CD14-positive monocyte (primary cell): ENCODE results near the gene SUGCT. TPM values are rescaled to one million over a fixed set of nuclear protein-coding genes. Genes with fewer than 3 reads are reported as not detected.

Experiments used
- DNase-seq, 3 donors: peaks; one replicate each; pipeline ENCODE4 v3.0.0-alpha.2; 2011 to 2022
- H2AFZ ChIP-seq: 2 replicates; pipeline ENCODE4 v1.6.0; 2012; ENCODE audit warnings: mild to moderate bottlenecking, low read depth, low read length, inconsistent platforms; ENCODE audit not compliant: insufficient read depth, poor library complexity, severe bottlenecking
- H3K27ac ChIP-seq, 2 donors: 1 replicate in 1 of 2; 2 replicates in 1 of 2; pipeline ENCODE4 v1.5.1; 2012 to 2013; ENCODE audit warnings: low read length in 2 of 2, control low read depth in 1 of 2, inconsistent platforms in 1 of 2, low read depth in 1 of 2, mild to moderate bottlenecking in 1 of 2
- H3K27me3 ChIP-seq, 2 donors: one replicate each; pipeline versions ENCODE4 v1.6.0 to v1.6.1; 2011 to 2013; ENCODE audit warnings: low read length in 2 of 2; ENCODE audit not compliant: control insufficient read depth in 2 of 2, insufficient read depth in 2 of 2
- H3K36me3 ChIP-seq, 2 donors: replicated peaks in 1 of 2; 1 replicate in 1 of 2; 2 replicates in 1 of 2; pipeline versions ENCODE4 v1.5.1 to v1.6.1; 2012 to 2013; ENCODE audit warnings: low read length in 2 of 2, control low read depth in 1 of 2, inconsistent platforms in 1 of 2, mild to moderate bottlenecking in 1 of 2; ENCODE audit not compliant: insufficient read depth in 2 of 2, control insufficient read depth in 1 of 2
- H3K4me1 ChIP-seq, 2 donors: 1 replicate in 1 of 2; 2 replicates in 1 of 2; pipeline versions ENCODE4 v1.5.1 to v1.6.1; 2012 to 2013; ENCODE audit warnings: low read length in 2 of 2, control low read depth in 1 of 2, inconsistent platforms in 1 of 2, mild to moderate bottlenecking in 1 of 2, moderate library complexity in 1 of 2; ENCODE audit not compliant: insufficient read depth in 2 of 2, control insufficient read depth in 1 of 2
- H3K4me2 ChIP-seq: replicated peaks from 2 replicates; pipeline ENCODE3; 2012; ENCODE audit warnings: low read length, moderate library complexity, mild to moderate bottlenecking; ENCODE audit not compliant: poor library complexity, severe bottlenecking; ENCODE audit errors: extremely low read depth
- H3K4me3 ChIP-seq, 3 experiments: fragments of 200-600 bp in 1 of 3; sonication (generic) in 1 of 3; replicated peaks in 1 of 3; 1 replicate in 2 of 3; 2 replicates in 1 of 3; pipeline ENCODE4 v1.5.1; 2011 to 2013; ENCODE audit warnings: low read length in 3 of 3, mild to moderate bottlenecking in 3 of 3, control low read depth in 2 of 3, low read depth in 2 of 3, inconsistent platforms in 1 of 3, moderate library complexity in 1 of 3
- H3K79me2 ChIP-seq: 2 replicates; pipeline ENCODE4 v1.6.0; 2012; ENCODE audit warnings: mild to moderate bottlenecking, control low read depth, inconsistent platforms, low read length, moderate library complexity; ENCODE audit not compliant: insufficient read depth
- H3K9ac ChIP-seq: 2 replicates; pipeline ENCODE4 v1.6.0; 2017; ENCODE audit warnings: low read length, mild to moderate bottlenecking; ENCODE audit not compliant: insufficient read depth, poor library complexity, severe bottlenecking
- H3K9me3 ChIP-seq, 2 donors: replicated peaks in 1 of 2; 1 replicate in 1 of 2; 2 replicates in 1 of 2; pipeline versions ENCODE4 v1.5.1 to v1.6.1; 2012 to 2013; ENCODE audit warnings: low read length in 2 of 2, control low read depth in 1 of 2; ENCODE audit not compliant: control insufficient read depth in 1 of 2, insufficient read depth in 1 of 2
- H4K20me1 ChIP-seq: 2 replicates; pipeline ENCODE4 v1.6.0; 2012; ENCODE audit warnings: mild to moderate bottlenecking, low read length, control low read depth, moderate library complexity; ENCODE audit not compliant: insufficient read depth
- H3K27ac Mint-ChIP-seq, 7 donors: one replicate each; pipeline ENCODE4 v1.8.0; 2020; ENCODE audit warnings: mild to moderate bottlenecking in 7 of 7, mixed read lengths in 7 of 7, moderate library complexity in 6 of 7, inconsistent platforms in 2 of 7
- H3K27me3 Mint-ChIP-seq, 3 donors: one replicate each; pipeline ENCODE4 v1.8.0; 2021 to 2022; ENCODE audit warnings: low read depth in 3 of 3, mild to moderate bottlenecking in 3 of 3, mixed read lengths in 3 of 3, moderate library complexity in 3 of 3, inconsistent platforms in 1 of 3
- H3K36me3 Mint-ChIP-seq, 2 donors: one replicate each; pipeline ENCODE4 v1.8.0; 2020; ENCODE audit warnings: mixed read lengths in 2 of 2, inconsistent platforms in 1 of 2, mild to moderate bottlenecking in 1 of 2
- H3K4me1 Mint-ChIP-seq: one replicate; pipeline ENCODE4 v1.8.0; 2020; ENCODE audit warnings: mild to moderate bottlenecking, mixed read lengths
- H3K4me3 Mint-ChIP-seq, 2 donors: one replicate each; pipeline ENCODE4 v1.8.0; 2020; ENCODE audit warnings: mild to moderate bottlenecking in 2 of 2, mixed read lengths in 2 of 2, moderate library complexity in 1 of 2
- H3K9me3 Mint-ChIP-seq, 7 donors: one replicate each; pipeline ENCODE4 v1.8.0; 2020 to 2022; ENCODE audit warnings: mixed read lengths in 7 of 7, mild to moderate bottlenecking in 6 of 7, moderate library complexity in 6 of 7, inconsistent platforms in 2 of 7
- WGBS: methylation state at CpG from one replicate; pipeline ENCODE4 v1.1.5; 2013; ENCODE audit warnings: missing lambda C conversion rate; ENCODE audit not compliant: insufficient coverage; 5-methylcytosine and 5-hydroxymethylcytosine counted together
- intact Hi-C, 2 donors: fragments of 100-400 bp; cut with micrococcal nuclease; formaldehyde crosslinking; loops; one replicate each; pipeline versions ENCODE4 v1.15.0 to v1.15.1; 2023
- polyA plus RNA-seq, 3 donors: library from polyadenylated mRNA; depleted of rRNA in 1 of 3; unstranded in 2 of 3; stranded (reverse) in 1 of 3; fragments of 300-500 nt in 2 of 3; fragments of >200 nt in 1 of 3; fragmentation: Illumina TruSeq in 2 of 3; gene quantifications; 1 replicate in 2 of 3; 2 replicates in 1 of 3; pipeline ENCODE4 v1.2.3, GENCODE V29; 2012 to 2021
- TF ChIP-seq, protein P1 (sequence below): fragments of 200-600 bp; IDR thresholded peaks from one replicate; pipeline ENCODE4 v1.8.0; 2022; ENCODE audit warnings: antibody characterized with exemption, mild to moderate bottlenecking

The SUGCT gene
- polyA plus RNA-seq, 3 donors, result not detected

DNA sequence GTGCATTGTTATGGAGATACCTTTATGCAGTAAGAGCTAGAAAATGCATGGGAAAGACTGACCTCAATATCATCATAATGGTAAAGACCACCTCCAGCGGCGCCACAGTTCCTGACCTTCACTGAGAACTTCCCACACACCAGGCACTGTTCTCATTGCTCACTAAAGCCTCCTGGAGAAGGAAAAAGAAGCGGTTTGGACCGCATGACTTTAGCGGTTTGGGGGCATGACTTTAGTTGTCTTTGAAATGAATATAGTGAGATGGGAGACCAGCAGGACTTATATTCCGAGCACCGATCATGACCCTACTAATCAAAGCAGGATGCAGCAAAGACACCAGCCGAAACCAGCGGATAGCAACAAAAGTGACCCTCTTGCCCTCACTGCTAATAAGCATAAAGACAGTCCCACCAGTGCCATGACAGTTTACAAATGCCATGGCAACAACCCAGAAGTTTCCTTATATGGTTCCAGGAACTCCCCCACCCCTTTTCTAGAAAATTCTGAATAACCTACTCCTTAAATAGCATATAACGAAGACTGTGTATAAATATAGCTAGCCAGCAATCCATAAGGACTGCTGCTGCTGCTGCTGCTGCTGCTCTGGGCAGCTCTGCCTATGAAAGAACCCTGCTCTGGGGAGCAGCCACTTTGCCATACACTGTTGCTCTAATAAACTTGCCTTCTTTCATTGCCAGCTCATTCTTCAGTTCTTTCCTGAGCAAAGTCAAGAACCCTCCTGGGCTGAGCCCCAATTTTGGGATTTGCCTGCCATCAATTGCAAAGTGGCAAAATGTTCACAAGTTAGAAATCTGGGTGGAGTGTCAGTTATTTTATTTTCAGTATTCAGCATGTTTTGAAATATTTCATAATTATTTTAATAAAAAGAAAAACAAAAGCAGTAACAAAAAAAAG lies 694.1 kb downstream of the SUGCT start:
- no peak overlapping the region for H3K4me3 Mint-ChIP-seq
- no peaks in the 10 kb centered on the region for H3K4me1 Mint-ChIP-seq
- no peak overlapping the region for H3K4me3 ChIP-seq
- TF ChIP-seq, protein P1, sequence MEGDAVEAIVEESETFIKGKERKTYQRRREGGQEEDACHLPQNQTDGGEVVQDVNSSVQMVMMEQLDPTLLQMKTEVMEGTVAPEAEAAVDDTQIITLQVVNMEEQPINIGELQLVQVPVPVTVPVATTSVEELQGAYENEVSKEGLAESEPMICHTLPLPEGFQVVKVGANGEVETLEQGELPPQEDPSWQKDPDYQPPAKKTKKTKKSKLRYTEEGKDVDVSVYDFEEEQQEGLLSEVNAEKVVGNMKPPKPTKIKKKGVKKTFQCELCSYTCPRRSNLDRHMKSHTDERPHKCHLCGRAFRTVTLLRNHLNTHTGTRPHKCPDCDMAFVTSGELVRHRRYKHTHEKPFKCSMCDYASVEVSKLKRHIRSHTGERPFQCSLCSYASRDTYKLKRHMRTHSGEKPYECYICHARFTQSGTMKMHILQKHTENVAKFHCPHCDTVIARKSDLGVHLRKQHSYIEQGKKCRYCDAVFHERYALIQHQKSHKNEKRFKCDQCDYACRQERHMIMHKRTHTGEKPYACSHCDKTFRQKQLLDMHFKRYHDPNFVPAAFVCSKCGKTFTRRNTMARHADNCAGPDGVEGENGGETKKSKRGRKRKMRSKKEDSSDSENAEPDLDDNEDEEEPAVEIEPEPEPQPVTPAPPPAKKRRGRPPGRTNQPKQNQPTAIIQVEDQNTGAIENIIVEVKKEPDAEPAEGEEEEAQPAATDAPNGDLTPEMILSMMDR, result no peak
- no peak overlapping the region for H3K27ac ChIP-seq
- WGBS, result 84% methylated on average over 5 of the region's 10 CpGs
- no peaks in the 10 kb centered on the region for H3K4me1 ChIP-seq
- H3K27me3 Mint-ChIP-seq, result no peaks in the 10 kb centered on the region
- H3K9me3 ChIP-seq, result no peaks in the 10 kb centered on the region
- no peak for DNase-seq
- no peak overlapping the region for H2AFZ ChIP-seq
- H3K36me3 Mint-ChIP-seq, result no peaks in the 10 kb centered on the region
- H3K9me3 Mint-ChIP-seq, result peaks cover 0 to 5% (median 0%) of the 10 kb centered on the region in 7 donors
- no peak overlapping the region for H3K4me2 ChIP-seq
- intact Hi-C loops, result no loop called here
- H3K79me2 ChIP-seq, result no peaks in the 10 kb centered on the region
- H3K27me3 ChIP-seq, result no peaks in the 10 kb centered on the region
- no peak overlapping the region for H3K27ac Mint-ChIP-seq
- no peaks in the 10 kb centered on the region for H3K36me3 ChIP-seq
- H4K20me1 ChIP-seq, result no peaks in the 10 kb centered on the region
- H3K9ac ChIP-seq, result no peak overlapping the region

GRCh38 chr7:40833191-40833887 lies 698.5 kb downstream of the SUGCT start:
- H3K79me2 ChIP-seq, result no peaks in the 10 kb centered on the region
- no peak overlapping the region for H3K4me2 ChIP-seq
- no peak overlapping the region for H2AFZ ChIP-seq
- Mint-ChIP-seq H3K9me3 (peaks cover 0 to 5% (median 0%) of the 10 kb centered on the region in 7 donors), H3K36me3 (no peaks in the 10 kb centered on the region), H3K4me1 (no peaks in the 10 kb centered on the region), H3K27ac (no peak overlapping the region), H3K4me3 (no peak overlapping the region), H3K27me3 (no peaks in the 10 kb centered on the region)
- no peaks in the 10 kb centered on the region for H3K27me3 ChIP-seq
- no peaks in the 10 kb centered on the region for H3K4me1 ChIP-seq
- no peaks in the 10 kb centered on the region for H4K20me1 ChIP-seq
- TF ChIP-seq, protein P1, result no peak
- no peak overlapping the region for H3K27ac ChIP-seq
- H3K9me3 ChIP-seq, result no peaks in the 10 kb centered on the region
- intact Hi-C loops, result no loop called here
- DNase-seq, result no peak
- no CpG with 5 or more reads among the region's 3 CpGs for WGBS
- H3K4me3 ChIP-seq, result no peak overlapping the region
- H3K36me3 ChIP-seq, result no peaks in the 10 kb centered on the region
- no peak overlapping the region for H3K9ac ChIP-seq
